Stimulated activated CD4-positive, alpha-beta T cell treated with anti-CD3 and anti-CD28 coated beads, Interleukin-15, amount 100 ng/mL, for 24 hours (primary cell): Measurements from ENCODE around the gene SHC3.

Source experiments
- DNase-seq: peaks from one replicate; pipeline ENCODE4 v3.0.0-alpha.2; 2020

SHC3 gene

DNA sequence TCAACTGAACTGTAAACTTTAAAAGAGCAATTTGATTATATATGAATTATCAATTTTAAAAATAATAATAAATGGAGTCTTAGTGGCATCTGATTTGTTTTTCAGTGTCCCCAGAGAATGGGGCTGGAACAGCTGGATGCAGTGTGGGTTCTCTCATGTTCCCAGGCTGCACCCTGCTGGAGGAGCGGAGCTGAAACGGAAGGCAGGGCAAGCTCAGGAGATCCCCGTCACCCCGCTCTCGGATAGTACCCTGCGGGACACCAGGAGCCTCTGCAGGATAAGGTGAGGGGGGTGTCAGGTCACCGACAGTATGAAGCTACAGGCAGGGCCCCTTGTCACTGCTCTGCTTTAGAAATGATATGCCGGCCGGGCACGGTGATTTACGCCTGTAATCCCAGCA lies 130.0 kb downstream of the SHC3 start:
- DNase-seq = no peak

DNA sequence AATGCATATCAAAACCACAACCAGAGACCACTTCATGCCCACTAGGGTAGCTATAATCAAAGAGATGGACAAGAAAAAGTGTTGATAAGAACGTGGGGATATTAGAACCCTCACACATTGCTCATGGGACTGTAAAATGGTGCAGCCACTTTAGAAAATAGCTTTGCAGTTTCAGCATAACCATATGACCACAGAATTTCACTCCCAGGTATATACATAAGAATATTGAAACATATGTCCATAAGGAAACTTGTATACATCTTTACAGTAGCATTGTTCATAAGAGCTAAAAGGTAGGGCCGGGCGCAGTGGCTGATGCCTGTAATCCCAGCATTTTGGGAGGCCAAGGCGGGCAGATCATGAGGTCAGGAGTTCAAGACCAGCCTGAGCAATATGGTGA lies 131.0 kb downstream of the SHC3 start:
- no peak for DNase-seq

DNA sequence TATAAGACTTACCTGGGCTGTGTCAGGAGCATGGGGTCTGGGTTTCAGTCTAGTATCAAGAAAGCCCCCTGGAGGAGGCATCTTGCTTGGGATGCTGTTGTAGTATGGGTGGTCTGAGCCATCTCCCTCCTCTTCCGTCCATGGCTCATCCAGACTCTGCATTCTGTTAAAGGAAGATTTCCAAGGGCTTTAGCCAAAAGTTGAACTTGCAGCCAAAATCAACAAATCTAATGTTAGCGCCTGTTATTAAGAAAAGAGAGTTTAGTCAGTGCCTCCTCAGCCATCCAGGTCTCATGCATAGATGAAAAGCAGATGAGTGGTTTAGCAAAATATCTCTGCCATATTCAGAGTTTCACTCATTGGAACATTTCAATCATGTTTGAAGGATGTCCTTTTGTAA lies 131.8 kb downstream of the SHC3 start:
- no peak for DNase-seq

GRCh38 chr9:89044881-89045280 lies 133.7 kb downstream of the SHC3 start:
- no peak for DNase-seq

DNA sequence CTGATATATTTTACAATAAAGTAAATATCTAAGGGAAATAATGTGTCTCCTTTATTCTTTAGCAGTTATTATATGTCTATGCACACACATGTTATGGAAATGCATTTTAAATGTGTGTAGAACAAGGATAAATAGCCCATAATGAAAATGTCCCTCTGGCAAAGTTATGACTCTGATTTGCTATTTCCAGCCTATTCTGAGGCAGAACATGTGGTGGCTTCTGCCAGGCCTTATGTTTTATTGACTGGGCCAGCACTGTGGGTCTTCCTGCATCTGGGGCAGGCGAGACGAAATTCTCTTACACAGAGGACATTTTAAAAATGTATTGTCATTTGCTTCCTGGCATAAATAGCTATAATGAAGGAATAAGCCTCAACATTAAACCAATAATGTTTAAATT lies 134.5 kb downstream of the SHC3 start:
- DNase-seq = no peak

GRCh38 chr9:89042984-89043383 lies 135.6 kb downstream of the SHC3 start:
- DNase-seq = no peak

- DNase-seq = no peak
Measured at GRCh38 chr9:89039664-89040063, 139.0 kb downstream of the SHC3 start.

- no peak for DNase-seq
Measured at GRCh38 chr9:89039104-89039465, 139.5 kb downstream of the SHC3 start.

- DNase-seq = no peak
Measured at GRCh38 chr9:89038382-89039103, 140.1 kb downstream of the SHC3 start.

DNA sequence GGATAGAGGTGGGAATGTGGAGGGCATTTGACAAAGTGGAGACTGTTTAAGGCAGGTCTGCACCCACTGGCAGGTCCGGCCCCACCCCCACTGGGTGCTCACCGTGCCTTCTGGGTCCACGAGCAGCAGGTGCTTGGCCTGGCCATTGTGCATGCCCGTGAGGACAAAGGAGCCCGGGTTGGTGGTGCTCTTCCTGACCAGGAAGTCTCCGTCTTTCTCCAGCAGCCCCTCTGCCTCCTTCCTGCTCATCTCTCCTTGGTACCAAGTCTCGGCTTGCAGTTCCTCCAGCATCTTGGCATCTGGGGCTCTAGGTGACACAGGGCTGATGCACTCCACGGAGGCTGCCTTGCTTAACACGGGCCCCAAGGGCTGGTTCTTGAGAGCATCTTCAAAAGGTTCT lies 140.7 kb downstream of the SHC3 start:
- no peak for DNase-seq

- DNase-seq = no peak
Measured at GRCh38 chr9:89037346-89037745, 141.3 kb downstream of the SHC3 start.

GRCh38 chr9:89036891-89037290 lies 141.7 kb downstream of the SHC3 start:
- DNase-seq = no peak

DNA sequence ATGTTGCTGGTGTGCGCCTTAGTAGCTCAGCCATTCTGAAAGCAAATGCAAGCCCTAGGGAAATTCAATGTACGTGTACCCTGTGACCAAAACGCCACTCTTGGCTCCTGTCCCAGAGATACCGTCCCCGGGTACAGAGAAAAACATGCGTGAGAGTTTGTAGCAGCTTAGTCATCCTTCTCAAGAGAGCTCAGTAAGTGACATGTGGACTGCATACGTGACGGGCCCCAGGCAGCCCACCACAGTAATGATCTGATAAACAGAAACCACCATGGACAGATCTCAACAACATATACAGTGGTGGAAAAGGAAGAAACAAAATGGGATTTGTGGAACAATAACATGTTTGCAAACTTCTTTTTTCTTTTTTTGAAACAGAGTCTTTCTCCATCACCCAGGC lies 142.2 kb downstream of the SHC3 start:
- no peak for DNase-seq

DNA sequence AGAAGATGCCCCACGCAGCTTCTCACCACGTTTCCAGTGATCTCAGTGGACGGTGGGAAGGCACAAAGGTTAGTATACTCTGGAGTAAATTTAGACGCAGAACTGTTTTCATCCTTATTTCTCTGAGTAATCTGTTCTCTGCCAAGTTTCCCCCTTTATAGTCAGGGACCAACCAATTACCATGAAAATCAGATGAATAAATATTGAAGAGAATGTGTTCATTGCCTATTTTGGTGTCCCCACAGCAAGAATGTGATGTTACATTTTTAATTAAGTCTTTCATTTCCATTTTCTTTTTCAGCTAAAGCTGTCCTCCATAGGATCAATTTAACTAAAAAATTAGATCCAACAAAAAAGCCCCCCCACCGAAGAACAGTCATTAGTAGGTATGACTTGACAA lies 146.0 kb downstream of the SHC3 start:
- no peak for DNase-seq

DNA sequence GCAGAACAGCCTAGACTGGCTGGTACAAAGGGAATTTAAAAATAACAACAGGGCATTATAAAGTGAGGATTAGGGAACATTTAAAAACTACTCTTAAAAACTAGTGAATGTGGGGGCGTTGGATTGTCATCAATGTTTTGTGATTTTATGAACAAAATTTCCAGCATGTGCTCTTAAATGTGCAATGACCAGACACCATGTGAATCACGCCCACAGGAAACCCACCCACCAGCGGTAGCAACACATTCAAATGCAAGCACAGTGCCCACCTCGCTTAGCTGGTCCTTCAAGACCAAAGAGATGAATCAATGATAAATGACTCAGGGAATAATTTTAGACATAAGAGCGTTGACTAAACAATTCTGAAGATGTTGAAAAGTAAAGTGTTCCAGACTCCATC lies 146.4 kb downstream of the SHC3 start:
- no peak for DNase-seq

DNA sequence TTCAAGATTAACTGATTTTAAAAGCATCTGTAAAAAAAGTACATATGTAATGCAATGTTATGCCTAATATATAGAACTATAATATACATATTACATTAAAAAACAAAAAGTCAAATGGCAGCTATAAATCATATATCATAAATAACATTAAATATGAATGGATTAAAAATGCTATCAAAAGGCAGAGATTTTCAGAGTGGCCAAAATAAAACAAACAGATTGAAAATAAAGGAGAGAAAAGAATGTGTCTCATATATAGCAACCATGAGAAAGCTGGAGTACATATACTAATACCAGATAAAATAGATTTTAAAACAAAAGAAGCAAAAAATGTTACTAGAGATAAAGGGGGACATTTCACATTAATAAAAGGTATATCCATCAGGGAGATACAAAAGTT lies 148.8 kb downstream of the SHC3 start:
- DNase-seq = no peak

- DNase-seq = no peak
Measured at GRCh38 chr9:89026876-89027275, 151.7 kb downstream of the SHC3 start.

DNA sequence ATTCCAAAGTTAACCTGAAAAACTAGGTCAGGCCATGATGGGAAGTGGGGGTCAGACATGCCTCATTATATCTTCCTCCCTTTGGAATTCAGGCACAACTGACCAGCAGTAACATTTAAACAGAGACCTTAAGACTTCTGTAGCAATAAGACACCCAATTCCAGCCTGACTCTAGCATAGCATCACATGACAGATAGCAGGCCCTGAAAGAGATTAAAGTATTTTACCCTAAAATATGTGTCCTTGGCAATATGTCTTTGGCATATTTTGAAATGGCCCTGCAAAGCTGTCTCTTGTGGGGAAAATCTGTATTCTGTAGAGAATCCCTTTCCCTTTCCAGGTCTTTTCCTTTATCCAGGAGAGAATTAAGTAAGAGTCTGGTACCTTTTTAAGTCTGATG lies 153.1 kb downstream of the SHC3 start:
- no peak for DNase-seq

DNA sequence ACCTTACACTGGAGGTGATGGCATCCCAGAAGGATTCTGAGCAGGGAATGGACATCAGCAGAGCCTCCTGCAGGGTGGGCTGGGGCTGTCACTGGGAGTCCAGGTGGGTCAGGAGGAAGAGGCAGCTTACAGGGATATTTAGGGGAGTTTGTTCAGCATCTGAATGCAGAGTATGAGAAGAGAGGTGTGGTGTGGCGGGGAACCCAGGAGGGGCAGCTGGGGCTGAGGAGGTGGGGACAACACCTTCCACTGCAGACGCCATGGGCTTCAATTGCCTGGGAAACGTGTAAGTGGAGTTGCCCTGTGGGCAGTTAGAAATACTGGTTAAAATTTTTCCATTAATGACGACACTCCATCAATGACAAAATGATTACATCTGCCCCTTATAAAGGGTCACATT lies 153.9 kb downstream of the SHC3 start:
- no peak for DNase-seq

- no peak for DNase-seq
Measured at GRCh38 chr9:89023740-89024139, 154.9 kb downstream of the SHC3 start.

DNA sequence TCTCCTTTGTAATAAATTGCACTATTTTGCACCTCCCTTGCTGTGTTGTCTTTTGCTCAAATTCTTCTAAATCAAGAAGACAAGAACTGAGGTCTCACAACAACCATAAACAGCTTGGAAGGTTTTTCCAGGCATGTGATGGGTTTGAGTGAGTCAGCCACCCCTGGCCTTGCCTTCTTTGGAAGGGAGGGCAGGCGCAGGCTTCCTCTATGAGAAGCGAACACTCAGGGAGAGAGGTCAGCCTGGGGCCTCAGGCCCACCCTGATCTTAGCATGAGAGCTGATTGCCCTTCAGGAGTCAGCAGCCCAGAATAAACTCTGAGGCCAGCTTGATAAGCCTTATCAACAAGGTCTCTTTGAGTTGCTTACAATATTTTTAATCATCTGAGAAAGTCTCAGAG lies 155.7 kb downstream of the SHC3 start:
- no peak for DNase-seq

- DNase-seq = no peak
Measured at GRCh38 chr9:89022001-89022759, 156.4 kb downstream of the SHC3 start.

DNA sequence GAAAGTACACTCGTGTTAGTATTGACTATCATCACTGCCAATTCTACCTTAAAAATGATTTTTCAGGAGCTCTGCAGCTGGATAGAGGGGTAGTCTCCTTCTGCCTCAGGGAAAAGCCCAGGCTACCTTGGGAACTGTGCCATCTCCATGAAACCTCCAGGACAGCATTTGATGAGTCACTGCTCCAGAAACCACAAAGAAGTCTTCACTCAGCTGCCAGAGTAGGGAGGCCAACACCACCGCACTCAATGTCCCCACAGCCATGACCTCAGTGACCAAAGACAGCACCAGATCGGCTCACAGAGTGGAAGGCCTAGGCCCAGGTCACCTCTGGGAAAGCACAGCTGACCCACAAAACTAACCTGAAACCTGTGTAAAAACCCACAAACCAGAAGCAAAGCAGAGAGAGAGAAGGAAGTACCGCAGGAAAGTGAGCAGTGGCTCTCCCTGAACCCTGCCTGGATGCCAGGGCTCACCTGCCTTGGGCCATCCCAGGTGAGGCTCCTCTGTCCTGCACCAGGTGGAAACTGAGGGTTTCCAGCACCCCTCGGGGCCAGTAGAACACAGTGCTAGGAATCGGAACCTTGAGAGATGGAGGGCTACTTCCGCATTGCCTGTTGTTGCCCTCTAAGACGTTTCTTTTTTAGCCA lies 157.3 kb downstream of the SHC3 start:
- DNase-seq = no peak

- no peak for DNase-seq
Measured at GRCh38 chr9:89020754-89021153, 157.9 kb downstream of the SHC3 start.
